ENCODE measurements around the gene PTPRN2.
"Not testable (repeated sequence)": the region's sequence is repeated elsewhere in the genome, so short reads cannot be mapped to it uniquely, and the experiment has no call there.

Gene PTPRN2

DNA sequence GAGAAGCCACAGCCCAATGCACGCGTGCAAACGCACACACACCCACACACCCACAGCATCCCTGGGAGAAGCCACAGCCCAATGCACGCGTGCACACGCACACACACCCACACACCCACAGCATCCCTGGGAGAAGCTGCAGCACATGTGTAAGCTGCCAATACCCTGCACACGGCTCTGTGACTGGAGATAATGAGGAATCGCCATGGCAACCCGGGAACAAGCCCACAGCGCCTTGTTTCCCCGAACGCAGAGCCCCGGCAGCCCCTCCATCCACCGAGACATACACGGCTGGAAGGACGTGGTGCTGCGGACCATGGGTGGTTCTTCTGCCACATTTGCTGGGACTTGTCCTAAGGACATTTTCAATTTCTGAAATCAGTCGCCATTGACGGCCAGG is 221.3 kb downstream of the PTPRN2 start:
- no peak for DNase-seq (ENCODE audit: low read depth)

DNA sequence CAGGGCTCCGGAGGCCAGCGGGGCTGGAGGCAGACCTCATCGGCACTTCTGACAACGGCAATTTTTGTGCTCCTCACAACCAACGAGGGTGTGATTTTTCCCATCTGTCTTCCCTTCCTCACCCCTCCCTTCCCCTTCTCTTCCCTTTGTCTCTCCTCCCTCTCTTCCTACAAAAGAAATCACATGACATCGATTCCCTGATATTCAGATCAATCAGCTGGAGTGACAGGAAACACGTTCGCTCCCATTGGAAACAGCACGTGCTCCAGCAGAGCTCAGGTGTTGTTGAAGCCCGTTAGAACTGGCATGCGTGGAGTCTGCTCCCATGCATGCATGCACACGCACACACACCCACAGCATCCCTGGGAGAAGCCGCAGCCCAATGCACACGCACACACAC is 222.4 kb downstream of the PTPRN2 start:
- no peak for DNase-seq (ENCODE audit: low read depth)

DNA sequence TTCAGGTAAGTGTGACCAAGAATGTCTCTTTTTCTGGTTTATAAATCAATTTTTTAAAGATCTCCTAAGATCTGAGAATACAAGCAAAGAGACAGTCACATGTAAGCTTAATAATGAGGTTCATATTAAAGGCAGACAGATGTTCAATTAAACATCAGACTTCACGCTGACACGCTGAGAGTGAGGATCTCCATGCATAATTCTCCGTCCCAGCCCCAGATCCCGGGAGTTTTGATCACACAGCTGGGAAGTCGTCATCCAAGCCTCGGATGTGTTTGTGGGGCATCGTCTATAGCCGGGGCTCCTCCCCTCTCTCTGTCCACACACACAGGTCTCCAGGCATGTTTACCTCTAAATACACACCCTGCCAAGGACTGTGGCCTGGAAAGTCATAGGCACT is 223.2 kb downstream of the PTPRN2 start:
- DNase-seq (ENCODE audit: low read depth), result no peak

DNA sequence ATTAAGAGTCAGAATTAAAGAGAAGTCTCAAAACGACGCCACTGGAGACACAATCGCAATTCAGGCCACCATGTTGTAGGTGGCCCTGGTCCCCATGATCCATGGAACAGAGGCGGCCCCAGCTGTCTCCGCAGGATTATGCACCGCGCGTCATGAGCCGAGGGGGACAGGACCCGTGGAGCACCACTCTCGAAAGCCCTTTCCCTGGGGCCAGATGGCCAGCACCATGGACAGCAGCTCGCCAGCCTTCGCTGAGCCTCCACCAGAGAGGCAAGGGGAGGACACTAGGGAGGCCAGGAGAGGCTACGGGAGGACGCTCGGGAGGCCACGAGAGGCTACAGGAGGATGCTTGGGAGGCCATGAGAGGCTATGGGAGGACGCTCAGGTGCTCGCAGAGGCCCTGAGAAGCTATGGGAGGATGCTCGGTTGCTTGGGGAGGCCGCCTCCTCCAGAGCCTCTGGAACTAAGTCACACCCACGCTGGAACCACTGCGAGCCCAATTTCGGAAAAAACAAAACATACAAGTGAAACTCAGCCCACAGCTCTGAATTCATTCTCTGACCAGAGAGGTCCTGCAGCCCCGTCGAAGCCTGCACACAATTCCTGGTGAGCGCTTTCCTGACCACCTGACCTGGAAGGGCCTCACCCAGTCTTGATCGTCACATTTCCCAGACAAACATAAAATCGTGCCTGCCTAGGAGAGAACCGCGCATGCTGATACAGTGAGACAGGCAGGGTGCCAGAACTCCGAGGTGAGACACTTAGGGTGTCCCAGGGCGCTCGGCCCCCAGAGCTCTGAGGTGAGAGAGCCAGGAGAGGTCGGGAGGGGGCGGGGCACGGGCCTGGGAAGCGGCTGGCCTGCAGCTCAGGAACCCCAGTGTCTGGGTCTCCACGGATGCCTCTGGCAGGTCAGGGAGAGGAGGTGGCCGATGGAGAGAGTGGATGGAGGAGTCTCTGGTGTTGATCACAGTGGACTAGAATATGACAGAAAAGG is 224.4 kb downstream of the PTPRN2 start:
- no peak for DNase-seq (ENCODE audit: low read depth)

DNA sequence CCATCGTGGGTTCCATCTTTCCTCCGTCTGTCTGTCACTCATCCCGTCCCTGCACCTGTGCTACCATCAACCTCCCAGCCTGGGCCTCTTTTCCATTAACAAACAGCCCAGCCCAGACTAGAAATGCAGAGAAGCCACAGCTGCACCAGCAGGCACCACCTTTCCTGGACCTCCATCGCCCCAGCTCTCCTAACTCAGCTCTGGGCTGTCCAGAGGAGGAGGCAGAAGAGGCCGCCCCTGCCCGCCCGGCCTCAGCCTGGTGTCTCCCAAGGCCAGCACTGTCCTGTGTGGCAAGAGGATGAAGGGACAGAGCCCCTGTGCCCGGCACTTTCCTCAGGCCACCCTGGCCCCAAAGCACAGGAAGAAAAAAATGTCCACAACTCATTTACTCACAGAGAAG is 225.6 kb downstream of the PTPRN2 start:
- DNase-seq (ENCODE audit: low read depth), result no peak

DNA sequence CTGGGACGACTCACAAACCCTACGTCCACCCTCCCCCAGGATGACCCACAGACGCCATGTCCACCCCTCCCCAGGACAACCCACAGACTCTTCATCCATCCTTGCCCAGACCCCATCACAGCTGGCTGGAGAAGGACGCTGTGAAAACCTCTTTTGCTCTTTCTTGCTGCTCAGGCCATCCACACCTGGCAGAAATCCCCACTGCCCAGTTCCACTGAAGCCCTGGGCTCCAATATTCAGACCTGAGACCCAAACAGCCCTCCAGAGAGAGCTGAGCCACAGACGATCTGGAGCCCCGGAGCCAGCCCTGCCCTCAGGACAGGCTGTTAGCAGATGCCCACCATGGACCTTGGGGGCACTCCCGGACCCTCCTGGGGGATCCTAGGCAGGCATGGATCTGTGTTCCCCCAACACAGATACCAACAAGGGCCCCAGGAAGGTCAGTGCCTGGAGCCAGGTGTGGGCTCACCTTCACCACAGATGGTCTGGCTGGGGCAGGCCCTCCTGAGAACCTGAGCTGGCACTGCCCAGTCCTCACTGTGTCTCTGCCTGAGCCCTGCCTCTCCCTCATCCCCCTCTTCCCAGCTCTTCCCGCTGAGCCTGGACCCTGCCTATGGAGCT is 226.2 kb downstream of the PTPRN2 start:
- DNase-seq (ENCODE audit: low read depth), result no peak

DNA sequence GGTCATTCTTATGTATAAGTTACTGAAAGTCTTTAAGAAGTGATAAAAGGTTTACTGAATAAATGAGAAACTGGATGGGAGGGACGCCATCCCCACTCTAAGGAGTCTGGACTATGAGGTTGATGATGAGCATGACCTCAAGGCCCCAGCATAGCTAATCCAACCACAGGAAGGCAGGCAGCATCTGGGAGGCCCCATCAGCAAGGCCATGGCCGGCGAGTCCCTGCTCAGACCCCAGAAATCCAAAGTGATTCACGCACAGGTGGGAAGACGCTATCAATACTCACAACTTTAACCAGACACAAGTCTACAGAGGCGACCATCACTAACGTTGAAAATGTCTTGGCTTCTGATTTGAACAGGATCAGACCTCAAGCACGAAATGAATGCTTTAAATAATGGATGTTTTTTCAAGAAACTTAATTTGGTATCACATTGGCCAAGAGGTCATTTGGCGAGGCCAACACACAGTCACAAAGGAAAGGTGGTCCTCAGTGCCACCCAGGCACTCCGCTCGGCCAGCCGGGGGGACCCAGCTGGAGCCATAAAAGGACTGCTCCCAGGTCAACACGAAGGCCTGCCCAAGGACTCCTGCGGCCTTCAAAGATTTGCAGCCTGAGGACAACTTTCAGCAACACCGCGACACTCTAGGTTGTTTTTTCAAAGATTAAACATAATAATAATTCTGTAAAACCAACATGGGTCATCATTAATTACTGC is 228.5 kb downstream of the PTPRN2 start:
- no peak for DNase-seq (ENCODE audit: low read depth)

DNA sequence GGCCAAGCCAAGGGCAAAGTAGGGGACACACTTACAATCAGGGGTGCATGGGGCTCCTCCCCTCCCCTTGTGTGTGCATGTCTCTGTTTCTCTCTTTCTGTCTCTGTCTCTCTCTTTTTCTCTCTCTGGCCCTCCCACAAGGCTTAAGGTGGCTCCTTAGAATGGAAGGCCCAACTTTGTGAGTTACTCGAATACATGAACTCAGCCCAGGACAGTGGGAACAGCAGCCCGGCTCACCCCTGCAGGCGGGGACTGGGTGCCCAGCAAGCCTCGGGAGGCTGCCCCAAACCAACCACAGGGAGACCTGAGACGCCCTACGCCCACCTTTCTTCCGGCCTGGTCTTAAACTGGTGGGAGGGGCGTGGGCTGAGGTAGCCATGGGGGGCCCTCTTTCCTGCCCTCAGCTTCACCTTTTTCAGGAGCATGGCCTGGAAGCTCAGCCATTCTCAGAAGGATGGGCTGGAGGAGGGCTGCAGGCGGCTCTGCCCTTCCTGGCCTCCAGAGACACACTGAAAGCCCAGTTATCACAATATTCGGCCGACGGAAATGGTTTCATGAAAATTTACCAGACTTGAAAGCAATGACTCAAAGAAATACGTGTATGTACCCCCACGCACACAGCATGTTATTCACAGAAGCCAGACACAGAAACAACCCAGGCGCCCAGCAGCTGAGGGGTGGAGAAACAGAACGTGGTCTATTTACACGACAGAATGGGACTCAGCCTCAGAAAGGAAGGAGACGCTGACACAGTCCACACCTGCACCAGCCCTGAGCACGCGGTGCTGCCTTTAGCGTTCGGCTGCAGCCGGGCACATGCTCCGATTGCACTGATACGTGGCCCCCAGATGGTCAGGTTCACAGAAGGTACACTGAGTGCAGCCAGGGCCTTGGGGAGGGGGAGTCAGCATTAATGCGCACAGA is 229.5 kb downstream of the PTPRN2 start:
- DNase-seq (ENCODE audit: low read depth), result no peak

DNA sequence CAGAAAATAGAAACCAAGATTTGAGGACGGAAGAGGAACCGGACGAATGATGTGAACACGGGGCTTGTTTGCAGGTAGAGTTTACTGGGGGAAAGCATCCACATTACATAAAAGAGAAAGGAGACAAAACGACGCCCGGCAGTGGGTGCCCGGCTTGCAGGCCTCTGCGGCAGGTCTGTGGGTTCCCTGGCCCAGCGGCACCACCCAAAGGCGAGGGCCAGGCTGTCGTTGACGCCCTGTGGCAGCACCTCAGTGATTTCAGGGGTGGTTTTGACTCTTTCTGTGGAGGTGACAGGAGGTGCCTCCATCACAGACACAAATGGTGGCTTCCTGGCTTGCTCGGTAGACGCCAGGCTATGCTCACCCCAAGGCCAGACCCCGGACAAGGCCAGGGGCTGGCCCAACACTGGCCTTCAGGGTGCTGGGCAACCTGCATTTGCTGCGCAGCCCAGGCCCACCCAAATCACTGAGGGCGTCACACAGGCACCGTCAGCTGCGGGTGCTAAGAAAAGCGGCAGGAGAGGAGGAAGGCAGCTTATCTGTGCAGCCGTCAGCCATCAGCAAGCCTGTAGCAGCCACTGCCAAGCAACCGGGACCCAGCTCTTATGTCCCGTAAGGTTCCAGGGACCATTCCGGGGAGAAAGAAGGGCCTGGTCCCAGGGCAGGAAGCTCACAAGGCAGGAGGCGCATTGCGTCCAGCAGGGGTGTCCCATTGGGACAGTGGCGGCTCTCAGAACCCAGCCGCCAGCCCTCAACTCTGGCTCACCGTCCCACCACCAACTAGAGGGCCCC is 230.3 kb downstream of the PTPRN2 start:
- no peak for DNase-seq (ENCODE audit: low read depth)

DNA sequence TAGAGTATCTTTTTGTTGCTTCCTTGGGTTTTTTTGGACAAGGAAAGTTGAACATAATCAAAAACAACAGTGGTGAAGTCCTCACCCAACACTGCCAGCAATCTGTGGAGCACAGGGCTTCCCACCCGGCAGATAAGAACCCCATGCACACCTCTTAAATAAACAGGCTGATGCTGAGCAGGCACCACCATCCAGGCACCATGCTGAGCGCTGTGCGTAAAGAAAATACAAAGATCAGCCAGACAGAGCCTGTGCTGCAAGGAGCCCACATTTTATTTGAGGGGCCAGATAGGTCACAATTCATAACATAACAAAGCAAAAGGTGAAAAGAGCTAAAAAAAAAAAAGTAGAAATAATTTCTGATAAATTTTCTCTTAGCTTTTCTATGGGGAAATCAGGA is 231.2 kb downstream of the PTPRN2 start:
- DNase-seq (ENCODE audit: low read depth), result no peak

DNA sequence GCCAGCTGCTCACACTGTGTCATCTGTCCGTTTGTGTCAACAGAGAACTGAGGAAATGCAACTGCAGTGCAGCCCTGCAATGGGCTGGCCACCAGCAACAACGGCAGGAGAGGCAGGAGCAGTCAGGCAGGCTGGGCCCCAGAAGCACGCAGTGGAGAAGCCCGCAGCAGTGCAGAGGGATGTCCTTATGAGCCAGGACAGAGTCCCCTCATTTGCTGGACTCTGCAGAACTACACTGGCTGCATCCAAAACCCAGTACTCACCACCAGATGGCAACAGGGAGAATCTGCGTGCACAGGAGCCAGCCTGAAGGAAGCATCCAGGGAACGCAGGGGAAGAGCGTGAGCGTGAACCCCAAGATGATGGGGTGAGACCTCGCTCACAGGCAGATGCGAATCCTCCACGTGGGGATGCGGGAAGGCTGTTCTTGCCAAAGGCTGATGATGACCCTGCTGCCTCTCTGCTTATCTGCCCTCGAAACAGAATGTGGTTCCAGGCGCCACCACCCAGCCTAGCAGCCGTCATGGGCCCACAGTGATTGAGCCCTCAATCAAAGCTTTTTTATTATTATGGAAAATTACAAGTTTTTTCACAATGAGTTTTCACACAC is 232.1 kb downstream of the PTPRN2 start:
- no peak for DNase-seq (ENCODE audit: low read depth)

DNA sequence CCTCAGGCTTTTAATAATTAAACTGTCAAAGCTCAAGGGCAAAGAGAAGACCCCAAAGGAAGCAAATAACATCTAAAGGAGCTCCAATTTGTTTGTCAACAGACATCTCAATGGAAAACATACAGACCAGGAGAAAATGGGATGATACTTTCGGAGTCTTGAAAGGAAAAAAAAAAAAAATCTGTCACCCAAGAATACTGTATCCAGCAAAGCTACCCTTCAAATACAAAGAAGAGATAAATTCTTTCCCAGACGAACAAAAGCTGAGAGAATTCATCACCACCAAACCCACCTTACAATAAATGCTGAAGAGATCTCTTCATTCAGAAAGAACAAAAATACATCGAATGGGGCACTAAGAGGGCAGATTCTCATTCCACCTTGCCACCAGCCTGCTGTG is 232.8 kb downstream of the PTPRN2 start:
- no peak for DNase-seq (ENCODE audit: low read depth)

DNA sequence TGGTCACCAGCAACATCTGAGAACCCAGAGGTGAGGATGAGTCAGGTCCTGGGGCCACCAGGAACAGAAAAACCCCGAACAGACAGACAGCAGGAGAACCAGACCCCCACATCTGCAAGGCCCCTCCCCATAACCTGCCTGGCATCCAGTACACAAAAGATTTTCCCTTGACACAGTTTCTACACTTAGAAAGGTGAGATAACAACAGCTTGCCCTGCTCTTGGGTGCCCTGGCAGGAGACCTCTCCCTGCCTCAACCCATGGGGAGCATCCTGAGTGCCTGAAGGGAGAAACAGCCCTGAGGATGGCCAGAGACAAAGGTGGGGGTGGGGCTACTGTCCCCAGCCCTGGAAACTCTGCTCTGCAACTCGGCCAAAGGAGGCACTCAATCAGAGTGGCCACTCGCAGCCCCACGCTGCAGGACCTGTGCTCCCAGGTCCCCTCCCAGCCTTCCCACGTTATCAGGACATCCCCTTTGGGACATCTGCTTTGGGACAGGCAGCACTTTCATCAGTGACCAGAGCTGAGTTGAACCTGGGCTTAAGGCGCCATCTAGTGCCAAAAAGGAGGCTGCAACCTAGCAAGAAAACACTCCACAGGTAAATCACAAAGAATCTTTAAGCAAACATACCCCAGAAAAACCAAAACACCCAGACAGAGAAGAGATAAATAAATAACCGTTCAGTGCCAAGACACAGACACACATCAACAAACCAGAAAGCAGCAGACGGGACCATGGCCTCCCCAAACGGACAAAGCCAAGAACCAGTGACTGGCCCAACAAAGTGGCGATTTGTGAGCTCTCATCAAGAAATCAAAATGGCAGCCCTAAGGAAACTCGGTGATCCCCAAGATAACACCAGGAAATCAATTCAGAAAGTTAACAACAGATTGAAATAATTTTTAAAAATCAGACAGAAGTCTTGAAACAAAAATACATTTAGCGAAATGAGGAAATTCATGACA is 233.7 kb downstream of the PTPRN2 start:
- no peak for DNase-seq (ENCODE audit: low read depth)

DNA sequence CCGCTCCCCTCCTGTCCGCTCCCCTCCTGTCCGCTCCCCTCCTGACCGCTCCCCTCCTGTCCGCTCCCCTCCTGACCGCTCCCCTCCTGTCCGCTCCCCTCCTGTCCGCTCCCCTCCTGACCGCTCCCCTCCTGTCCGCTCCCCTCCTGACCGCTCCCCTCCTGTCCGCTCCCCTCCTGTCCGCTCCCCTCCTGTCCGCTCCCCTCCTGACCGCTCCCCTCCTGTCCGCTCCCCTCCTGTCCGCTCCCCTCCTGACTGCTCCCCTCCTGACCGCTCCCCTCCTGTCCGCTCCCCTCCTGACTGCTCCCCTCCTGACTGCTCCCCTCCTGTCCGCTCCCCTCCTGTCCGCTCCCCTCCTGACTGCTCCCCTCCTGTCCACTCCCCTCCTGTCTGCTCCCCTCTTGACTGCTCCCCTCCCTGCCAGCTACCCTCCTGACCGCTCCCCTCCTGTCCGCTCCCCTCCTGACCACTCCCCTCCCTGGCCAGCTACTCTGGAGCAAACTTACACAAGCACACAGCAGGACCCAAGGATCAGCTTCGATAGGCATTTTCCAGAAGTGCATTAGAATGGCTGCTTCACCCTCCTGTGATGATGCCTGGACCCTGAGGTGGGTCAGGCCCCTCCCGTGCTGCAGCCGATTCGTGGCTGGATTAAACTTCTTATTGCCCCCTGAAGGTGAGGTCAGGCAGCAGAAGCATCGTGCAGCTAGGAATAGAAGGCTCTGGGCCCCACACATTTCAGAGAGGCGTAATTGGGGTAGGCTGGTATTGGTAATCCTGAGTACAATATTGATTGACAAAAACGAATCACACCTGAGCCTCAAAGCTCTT is 235.5 kb downstream of the PTPRN2 start:
- not testable (repeated sequence) for DNase-seq (ENCODE audit: low read depth)

DNA sequence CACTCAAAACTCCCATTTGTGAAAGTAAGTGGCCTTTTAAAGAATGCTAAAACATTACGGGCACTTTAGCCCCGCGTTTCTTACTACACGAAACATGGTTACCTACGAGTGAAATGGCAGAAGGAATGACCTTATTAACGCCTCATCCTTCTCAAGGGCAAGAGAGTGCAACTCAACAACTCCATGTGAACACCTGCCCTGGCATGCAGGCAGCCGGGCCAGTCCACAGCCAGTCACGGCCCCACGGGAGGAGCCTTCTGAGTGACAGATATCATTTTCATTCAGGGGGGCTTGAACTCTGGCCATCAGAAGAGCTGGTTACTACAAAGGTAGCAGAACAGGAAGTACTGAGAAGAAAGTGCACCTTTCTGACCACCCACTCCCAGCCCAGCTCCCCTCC is 236.1 kb downstream of the PTPRN2 start:
- DNase-seq (ENCODE audit: low read depth), result no peak

DNA sequence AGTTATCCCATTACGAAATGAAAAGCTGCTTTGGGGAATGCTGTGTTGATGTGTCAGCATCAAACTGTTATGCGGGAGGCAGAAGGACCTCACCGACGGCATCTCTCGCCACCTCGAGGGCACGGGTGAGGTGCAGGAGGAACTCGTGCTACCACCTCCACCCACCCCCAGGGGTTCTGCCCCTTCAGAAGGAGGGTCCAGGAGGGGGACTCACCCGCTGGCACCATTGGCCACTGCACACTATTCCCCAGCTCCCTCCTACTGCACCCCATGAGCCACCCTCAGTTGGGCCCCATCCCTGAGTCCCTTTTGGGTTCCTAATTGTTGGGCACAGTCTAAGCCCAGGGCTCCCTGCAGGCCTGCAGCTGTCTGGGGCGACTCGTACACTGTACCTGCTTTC is 236.6 kb downstream of the PTPRN2 start:
- no peak for DNase-seq (ENCODE audit: low read depth)

DNA sequence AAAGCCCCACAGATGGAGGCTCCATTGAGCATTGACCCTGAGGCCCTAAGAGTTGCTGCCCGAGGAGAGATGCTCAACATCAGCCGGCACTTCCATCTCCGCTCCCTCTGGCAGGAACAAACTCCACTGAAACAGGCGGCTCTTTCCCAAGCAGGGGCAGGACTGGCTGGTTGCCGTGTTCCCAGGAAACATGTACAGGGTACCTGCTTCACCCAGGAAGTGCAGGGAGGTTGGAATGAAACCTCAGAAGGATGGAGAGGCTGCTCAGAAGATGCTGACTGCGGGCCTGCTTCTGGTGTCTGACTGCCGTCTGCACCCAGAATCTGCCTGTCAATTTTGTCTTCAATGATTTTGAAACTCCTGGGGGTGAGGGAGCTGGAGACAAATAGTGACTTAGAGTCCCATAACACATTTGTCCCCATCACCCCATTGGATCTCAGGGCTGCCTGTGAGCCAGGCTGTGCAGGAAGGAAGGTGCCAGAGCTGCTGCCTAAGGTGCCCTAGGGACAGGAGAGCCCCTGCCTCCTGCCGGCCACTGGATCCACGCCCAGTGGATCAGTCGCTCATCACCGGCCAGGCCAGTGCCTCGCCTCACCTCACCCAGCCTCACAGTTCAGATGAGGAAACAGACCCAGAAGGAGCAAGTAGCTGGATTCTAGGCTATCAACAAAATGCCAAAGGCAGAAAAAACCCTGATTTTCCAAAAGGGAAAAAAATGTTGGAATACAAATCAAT is 237.3 kb downstream of the PTPRN2 start:
- no peak for DNase-seq (ENCODE audit: low read depth)

DNA sequence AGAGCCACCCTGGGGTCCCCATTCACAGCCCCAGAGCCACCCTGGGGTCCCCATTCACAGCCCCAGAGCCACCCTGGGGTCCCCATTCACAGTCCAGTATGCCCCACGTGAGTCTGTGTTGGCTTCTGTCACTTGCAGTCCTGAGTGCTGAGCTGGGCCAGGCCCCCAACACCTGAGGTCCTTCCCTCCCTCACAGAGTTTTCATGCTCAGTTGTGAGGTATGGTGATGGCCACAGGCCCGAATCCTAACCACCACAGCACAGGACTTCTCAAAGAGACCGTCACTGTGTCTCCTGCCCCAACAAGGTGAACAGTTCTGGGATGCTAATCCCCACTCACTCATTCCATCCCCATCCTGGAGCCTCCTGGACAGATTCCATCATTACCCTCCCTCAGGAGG is 239.2 kb downstream of the PTPRN2 start:
- no peak for DNase-seq (ENCODE audit: low read depth)

Measured in stimulated activated CD8-positive, alpha-beta memory T cell treated with anti-CD3 and anti-CD28 coated beads, Interleukin-15, amount 100 ng/mL, for 24 hours (primary cell).